A549 (cell line): ENCODE results near the gene FBXO3.

Experiments used
- CHD2 ChIP-seq: fragments of 150-350 bp; IDR thresholded peaks from 2 replicates; pipeline ENCODE4 v1.6.1; 2014; ENCODE audit warnings: low read length; ENCODE audit not compliant: partially characterized antibody
- KDM1A ChIP-seq: fragments of 200-600 bp; sonication (generic); IDR thresholded peaks from 2 replicates; pipeline ENCODE4 v1.6.1; 2016; ENCODE audit warnings: low read depth, mild to moderate bottlenecking
- MAFK ChIP-seq: fragments of 450-650 bp; IDR thresholded peaks from 2 replicates; pipeline ENCODE4 v1.6.1; 2014; ENCODE audit not compliant: partially characterized antibody
- POLR2A ChIP-seq: IDR thresholded peaks from 2 replicates; pipeline ENCODE4 v1.6.1; 2012; ENCODE audit warnings: mild to moderate bottlenecking, low read length
- TF ChIP-seq, protein P1 (sequence below): fragments of >200 bp; sonication (Bioruptor Twin); formaldehyde crosslinking; IDR thresholded peaks from 3 replicates; pipeline ENCODE4 v1.5.1; 2016

GRCh38 chr11:33742249-33742851 is 32.0 kb downstream of the FBXO3 start:
- TF ChIP-seq, protein P1, sequence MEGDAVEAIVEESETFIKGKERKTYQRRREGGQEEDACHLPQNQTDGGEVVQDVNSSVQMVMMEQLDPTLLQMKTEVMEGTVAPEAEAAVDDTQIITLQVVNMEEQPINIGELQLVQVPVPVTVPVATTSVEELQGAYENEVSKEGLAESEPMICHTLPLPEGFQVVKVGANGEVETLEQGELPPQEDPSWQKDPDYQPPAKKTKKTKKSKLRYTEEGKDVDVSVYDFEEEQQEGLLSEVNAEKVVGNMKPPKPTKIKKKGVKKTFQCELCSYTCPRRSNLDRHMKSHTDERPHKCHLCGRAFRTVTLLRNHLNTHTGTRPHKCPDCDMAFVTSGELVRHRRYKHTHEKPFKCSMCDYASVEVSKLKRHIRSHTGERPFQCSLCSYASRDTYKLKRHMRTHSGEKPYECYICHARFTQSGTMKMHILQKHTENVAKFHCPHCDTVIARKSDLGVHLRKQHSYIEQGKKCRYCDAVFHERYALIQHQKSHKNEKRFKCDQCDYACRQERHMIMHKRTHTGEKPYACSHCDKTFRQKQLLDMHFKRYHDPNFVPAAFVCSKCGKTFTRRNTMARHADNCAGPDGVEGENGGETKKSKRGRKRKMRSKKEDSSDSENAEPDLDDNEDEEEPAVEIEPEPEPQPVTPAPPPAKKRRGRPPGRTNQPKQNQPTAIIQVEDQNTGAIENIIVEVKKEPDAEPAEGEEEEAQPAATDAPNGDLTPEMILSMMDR: peak; percentile 77
- TF ChIP-seq CHD2 (no peak), KDM1A (no peak), POLR2A (no peak), MAFK (no peak)
